Mesodermal cell (in vitro differentiated cells): ENCODE results near the gene WWC2.

Experiments
- H3K27ac ChIP-seq: 2 replicates; pipeline ENCODE4 v1.7.0; 2013; ENCODE audit warnings: mild to moderate bottlenecking, low read depth, low read length, moderate library complexity; ENCODE audit not compliant: severe bottlenecking
- H3K36me3 ChIP-seq: 2 replicates; pipeline ENCODE4 v1.7.1; 2013; ENCODE audit warnings: mild to moderate bottlenecking, low read length, moderate library complexity; ENCODE audit not compliant: control insufficient read depth, insufficient read depth
- H3K4me1 ChIP-seq: one replicate; pipeline ENCODE4 v1.7.1; 2013; ENCODE audit warnings: mild to moderate bottlenecking, low read length; ENCODE audit not compliant: insufficient read depth, control insufficient read depth, poor library complexity, severe bottlenecking
- H3K4me3 ChIP-seq: 2 replicates; pipeline ENCODE4 v1.7.0; 2013; ENCODE audit warnings: low read length, control low read depth, mild to moderate bottlenecking; ENCODE audit not compliant: insufficient read depth, poor library complexity, severe bottlenecking; ENCODE audit errors: extremely low read depth
- H3K9me3 ChIP-seq: 2 replicates; pipeline ENCODE4 v1.7.1; 2013; ENCODE audit warnings: mild to moderate bottlenecking, low read length, moderate library complexity; ENCODE audit not compliant: control insufficient read depth
- WGBS, 2 experiments: methylation state at CpG; one replicate each; pipeline ENCODE4 v1.1.5; 2013; ENCODE audit warnings: missing lambda C conversion rate in 2 of 2; ENCODE audit not compliant: insufficient coverage in 2 of 2; 5-methylcytosine and 5-hydroxymethylcytosine counted together

The WWC2 gene

DNA sequence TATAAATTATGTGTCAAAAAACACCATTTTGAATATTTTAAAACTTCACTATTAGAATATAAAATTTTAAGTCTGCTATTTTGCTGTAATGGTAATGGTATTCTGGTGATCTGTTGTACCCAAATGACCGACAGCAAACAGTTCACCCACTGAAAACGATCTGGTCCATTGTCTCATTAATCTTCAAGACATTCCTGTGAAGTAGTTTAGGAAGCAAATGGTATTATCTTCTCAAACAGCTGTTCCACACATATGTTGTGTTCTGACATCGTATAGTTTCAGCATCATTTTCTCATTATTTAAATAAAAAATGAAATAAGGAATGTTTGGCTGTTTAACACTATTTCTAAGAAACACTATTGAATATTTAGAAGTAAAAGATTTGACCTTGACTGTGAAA lies 98.1 kb downstream of the WWC2 start:
- WGBS, 2 experiments: 80% methylated on average over 1 of the region's 3 CpGs; no CpG with 5 or more reads in 1 of the 2 experiments
- peaks cover 3% of the 10 kb centered on the region for H3K4me1 ChIP-seq
- H3K36me3 ChIP-seq: peaks cover 27% of the 10 kb centered on the region
- H3K27ac ChIP-seq: no peak overlapping the region
- H3K9me3 ChIP-seq: no peaks in the 10 kb centered on the region
- H3K4me3 ChIP-seq: no peak overlapping the region

GRCh38 chr4:183200453-183200852 lies 101.4 kb downstream of the WWC2 start:
- H3K4me3 ChIP-seq: no peak overlapping the region
- 81 to 83% methylated on average over 3 to 4 of the region's 4 CpGs for WGBS, 2 experiments
- no peak overlapping the region for H3K27ac ChIP-seq
- peaks cover 38% of the 10 kb centered on the region for H3K36me3 ChIP-seq
- no peaks in the 10 kb centered on the region for H3K4me1 ChIP-seq
- H3K9me3 ChIP-seq: no peaks in the 10 kb centered on the region

- WGBS, 2 experiments: 100% methylated on average over 4 of the region's 4 CpGs; no CpG with 5 or more reads in 1 of the 2 experiments
- peaks cover 30% of the 10 kb centered on the region for H3K36me3 ChIP-seq
- no peak overlapping the region for H3K4me3 ChIP-seq
- H3K9me3 ChIP-seq: no peaks in the 10 kb centered on the region
- no peak overlapping the region for H3K27ac ChIP-seq
- no peaks in the 10 kb centered on the region for H3K4me1 ChIP-seq
Observed at GRCh38 chr4:183201331-183201730, 102.3 kb downstream of the WWC2 start.

- WGBS, 2 experiments: no CpG with 5 or more reads among the region's 2 CpGs
- peaks cover 34% of the 10 kb centered on the region for H3K36me3 ChIP-seq
Observed at GRCh38 chr4:183202523-183202922, 103.5 kb downstream of the WWC2 start.

GRCh38 chr4:183204793-183205192 lies 105.7 kb downstream of the WWC2 start:
- no peak overlapping the region for H3K27ac ChIP-seq
- H3K4me1 ChIP-seq: no peaks in the 10 kb centered on the region
- H3K4me3 ChIP-seq: no peak overlapping the region
- no peaks in the 10 kb centered on the region for H3K9me3 ChIP-seq
- H3K36me3 ChIP-seq: peaks cover 48% of the 10 kb centered on the region
- WGBS, 2 experiments: 75 to 100% methylated on average over 1 of the region's 2 CpGs

More at GRCh38 chr4:183202523-183202922, 103.5 kb downstream of the WWC2 start:
- no peaks in the 10 kb centered on the region for H3K4me1 ChIP-seq
- H3K9me3 ChIP-seq: no peaks in the 10 kb centered on the region
- no peak overlapping the region for H3K27ac ChIP-seq
- no peak overlapping the region for H3K4me3 ChIP-seq

DNA sequence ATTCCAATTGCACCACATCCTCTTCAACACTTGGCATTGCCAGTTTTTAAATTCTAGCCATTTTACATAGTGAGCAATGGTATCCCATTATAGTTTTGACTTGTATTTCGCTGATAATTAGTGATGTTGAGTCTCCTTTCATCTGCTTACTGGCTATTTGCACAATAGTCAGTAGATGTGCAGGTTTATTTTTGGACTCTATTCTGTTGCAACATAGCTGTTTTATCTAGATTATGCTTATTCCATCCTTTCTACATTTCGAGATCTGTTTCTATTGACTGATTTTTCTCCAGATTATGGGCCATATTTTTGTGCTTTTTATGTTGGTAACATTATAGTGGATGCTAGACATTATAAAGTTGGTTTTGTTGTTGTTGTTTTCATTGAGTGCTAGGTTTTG lies 106.1 kb downstream of the WWC2 start:
- Histone ChIP-seq H3K27ac (no peak overlapping the region), H3K9me3 (no peaks in the 10 kb centered on the region), H3K4me3 (no peak overlapping the region), H3K4me1 (no peaks in the 10 kb centered on the region), H3K36me3 (peaks cover 52% of the 10 kb centered on the region)
- 0% methylated on average over 1 of the region's 2 CpGs; no CpG with 5 or more reads in 1 of the 2 experiments for WGBS, 2 experiments

DNA sequence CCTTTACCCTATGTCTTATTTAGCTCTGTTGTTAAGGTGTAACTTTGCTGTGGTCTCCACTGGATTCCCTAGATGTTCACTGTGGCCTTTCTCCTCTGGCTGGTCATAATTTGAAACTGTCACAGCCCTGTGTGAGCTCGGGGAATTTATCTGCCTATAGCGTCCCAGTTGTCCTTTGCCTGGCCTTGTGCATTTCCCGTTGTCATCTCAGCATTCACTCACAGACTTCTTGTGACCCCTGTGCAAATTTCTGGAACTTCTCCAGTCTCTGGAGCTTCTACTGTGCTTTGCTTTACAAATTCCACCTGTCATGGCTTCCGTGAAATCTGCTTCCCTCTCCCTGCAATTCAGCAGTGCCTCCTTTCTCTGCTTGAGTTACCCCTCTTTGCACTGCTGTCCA lies 106.7 kb downstream of the WWC2 start:
- Histone ChIP-seq H3K36me3 (peaks cover 53% of the 10 kb centered on the region), H3K9me3 (no peaks in the 10 kb centered on the region), H3K27ac (no peak overlapping the region), H3K4me1 (no peaks in the 10 kb centered on the region), H3K4me3 (no peak overlapping the region)
- 84 to 99% methylated on average over 4 of the region's 4 CpGs for WGBS, 2 experiments

- 94 to 100% methylated on average over 5 to 6 of the region's 8 CpGs for WGBS, 2 experiments
- Histone ChIP-seq H3K27ac (no peak overlapping the region), H3K4me1 (no peaks in the 10 kb centered on the region), H3K9me3 (no peaks in the 10 kb centered on the region), H3K36me3 (peaks cover 33% of the 10 kb centered on the region), H3K4me3 (no peak overlapping the region)
Observed at GRCh38 chr4:183211533-183211932, 112.5 kb downstream of the WWC2 start.

DNA sequence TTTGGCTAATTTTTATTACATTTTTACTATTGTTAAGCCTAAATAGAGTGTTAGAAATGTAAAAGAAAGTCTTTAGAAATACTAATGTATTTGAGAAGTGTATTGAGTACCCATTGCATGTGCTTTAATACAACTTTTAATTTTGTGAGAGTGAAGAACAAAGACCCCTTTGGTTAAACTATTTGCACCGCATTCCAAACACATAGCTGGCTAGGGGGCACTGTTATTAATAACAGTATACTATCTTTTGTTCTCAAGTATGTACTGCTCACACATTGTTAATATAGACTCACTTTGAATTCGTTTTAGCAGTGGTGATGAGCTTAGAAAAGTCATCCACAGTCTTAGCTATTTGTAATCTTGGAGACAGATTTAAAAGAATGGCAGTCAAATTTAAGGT lies 114.9 kb downstream of the WWC2 start:
- Histone ChIP-seq H3K4me3 (no peak overlapping the region), H3K9me3 (no peaks in the 10 kb centered on the region), H3K36me3 (peaks cover 21% of the 10 kb centered on the region), H3K4me1 (no peaks in the 10 kb centered on the region), H3K27ac (no peak overlapping the region)
- WGBS, 2 experiments: 60% methylated on average over 1 of the region's 2 CpGs; no CpG with 5 or more reads in 1 of the 2 experiments

GRCh38 chr4:183214912-183215488 lies 115.9 kb downstream of the WWC2 start:
- no peak overlapping the region for H3K27ac ChIP-seq
- H3K4me3 ChIP-seq: no peak overlapping the region
- H3K36me3 ChIP-seq: peaks cover 11% of the 10 kb centered on the region
- H3K4me1 ChIP-seq: no peaks in the 10 kb centered on the region
- no CpG with 5 or more reads among the region's 4 CpGs for WGBS, 2 experiments
- no peaks in the 10 kb centered on the region for H3K9me3 ChIP-seq

DNA sequence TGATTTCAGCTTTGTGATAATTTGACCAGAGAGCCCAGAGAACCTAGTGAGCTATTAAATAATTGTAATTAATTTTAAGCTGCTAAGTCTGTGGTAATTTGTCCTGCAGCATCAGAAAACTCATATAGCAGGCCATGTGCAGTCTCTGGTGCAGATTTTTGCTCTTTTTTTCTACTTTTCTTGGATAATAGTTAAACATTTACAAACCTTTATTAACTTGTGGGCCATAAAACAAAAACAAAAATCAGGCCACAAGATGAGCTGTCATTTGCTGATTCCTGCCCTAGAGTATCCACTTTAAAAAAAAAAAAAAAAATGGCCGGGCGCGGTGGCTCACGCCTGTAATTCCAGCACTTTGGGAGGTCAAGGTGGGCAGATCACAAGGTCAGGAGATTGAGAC lies 121.2 kb downstream of the WWC2 start:
- no CpG with 5 or more reads among the region's 4 CpGs for WGBS, 2 experiments
- no peak overlapping the region for H3K4me3 ChIP-seq
- peaks cover 4% of the 10 kb centered on the region for H3K36me3 ChIP-seq
- H3K9me3 ChIP-seq: no peaks in the 10 kb centered on the region
- H3K27ac ChIP-seq: no peak overlapping the region
- no peaks in the 10 kb centered on the region for H3K4me1 ChIP-seq
